ENCODE measurements around the gene CARD16.

- TF ChIP-seq ZNF529 (tag by site-specific recombination; IDR thresholded peaks at IDR 0.05; ENCODE audit: insufficient replicate concordance) (no peak), ZNF530 (tag by site-specific recombination; IDR thresholded peaks at IDR 0.05; ENCODE audit: low read depth) (no peak), CTCF (tag by site-specific recombination; IDR thresholded peaks at IDR 0.05) (no peak)
- TF ChIP-seq, protein P1, sequence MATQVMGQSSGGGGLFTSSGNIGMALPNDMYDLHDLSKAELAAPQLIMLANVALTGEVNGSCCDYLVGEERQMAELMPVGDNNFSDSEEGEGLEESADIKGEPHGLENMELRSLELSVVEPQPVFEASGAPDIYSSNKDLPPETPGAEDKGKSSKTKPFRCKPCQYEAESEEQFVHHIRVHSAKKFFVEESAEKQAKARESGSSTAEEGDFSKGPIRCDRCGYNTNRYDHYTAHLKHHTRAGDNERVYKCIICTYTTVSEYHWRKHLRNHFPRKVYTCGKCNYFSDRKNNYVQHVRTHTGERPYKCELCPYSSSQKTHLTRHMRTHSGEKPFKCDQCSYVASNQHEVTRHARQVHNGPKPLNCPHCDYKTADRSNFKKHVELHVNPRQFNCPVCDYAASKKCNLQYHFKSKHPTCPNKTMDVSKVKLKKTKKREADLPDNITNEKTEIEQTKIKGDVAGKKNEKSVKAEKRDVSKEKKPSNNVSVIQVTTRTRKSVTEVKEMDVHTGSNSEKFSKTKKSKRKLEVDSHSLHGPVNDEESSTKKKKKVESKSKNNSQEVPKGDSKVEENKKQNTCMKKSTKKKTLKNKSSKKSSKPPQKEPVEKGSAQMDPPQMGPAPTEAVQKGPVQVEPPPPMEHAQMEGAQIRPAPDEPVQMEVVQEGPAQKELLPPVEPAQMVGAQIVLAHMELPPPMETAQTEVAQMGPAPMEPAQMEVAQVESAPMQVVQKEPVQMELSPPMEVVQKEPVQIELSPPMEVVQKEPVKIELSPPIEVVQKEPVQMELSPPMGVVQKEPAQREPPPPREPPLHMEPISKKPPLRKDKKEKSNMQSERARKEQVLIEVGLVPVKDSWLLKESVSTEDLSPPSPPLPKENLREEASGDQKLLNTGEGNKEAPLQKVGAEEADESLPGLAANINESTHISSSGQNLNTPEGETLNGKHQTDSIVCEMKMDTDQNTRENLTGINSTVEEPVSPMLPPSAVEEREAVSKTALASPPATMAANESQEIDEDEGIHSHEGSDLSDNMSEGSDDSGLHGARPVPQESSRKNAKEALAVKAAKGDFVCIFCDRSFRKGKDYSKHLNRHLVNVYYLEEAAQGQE (tag by site-specific recombination; IDR thresholded peaks at IDR 0.05) = no peak
Measured at GRCh38 chr11:105032495-105032894, 12.6 kb downstream of the CARD16 start.
